Uterus (tissue), 2 donors: ENCODE measurements around the gene TNFRSF11A.

ENCODE experiments used
- CTCF ChIP-seq, 4 experiments: fragments of 200-600 bp in 2 of 4; fragments of 450-650 bp in 2 of 4; sonication (generic) in 2 of 4; IDR thresholded peaks; one replicate each; pipeline ENCODE4 v1.5.1; 2016 to 2019; ENCODE audit warnings: antibody characterized with exemption in 4 of 4, mild to moderate bottlenecking in 2 of 4, moderate library complexity in 1 of 4
- POLR2A ChIP-seq, 2 donors: fragments of 450-650 bp; IDR thresholded peaks; one replicate each; pipeline ENCODE4 v1.6.1; 2016; ENCODE audit warnings: antibody characterized with exemption in 2 of 2, mild to moderate bottlenecking in 1 of 2, moderate library complexity in 1 of 2

DNA sequence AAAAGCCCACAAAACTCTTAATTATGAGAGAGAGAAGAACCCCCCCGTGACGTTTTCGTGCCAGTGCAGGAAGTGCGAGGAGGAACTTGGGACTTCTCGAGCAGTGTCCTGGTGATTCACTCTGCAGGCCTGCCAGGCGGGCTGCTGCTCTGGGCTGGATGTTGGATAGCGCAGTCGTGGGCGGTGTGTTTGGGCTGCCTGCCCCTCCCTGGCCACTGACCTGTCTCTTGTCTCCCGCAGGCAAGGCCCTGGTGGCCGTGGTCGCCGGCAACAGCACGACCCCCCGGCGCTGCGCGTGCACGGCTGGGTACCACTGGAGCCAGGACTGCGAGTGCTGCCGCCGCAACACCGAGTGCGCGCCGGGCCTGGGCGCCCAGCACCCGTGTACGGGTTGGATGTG is 29.0 kb downstream of the TNFRSF11A start:
- TF ChIP-seq CTCF (IDR thresholded peaks at IDR 0.05) (no peak), POLR2A (IDR thresholded peaks at IDR 0.05) (no peak)
